NCI-H446 treated with DMSO at 0.1 percent for 48 hours (cell line): ENCODE results near the gene METAP1.
"Not testable (repeated sequence)": the region's sequence is repeated elsewhere in the genome, so short reads cannot be mapped to it uniquely, and the experiment has no call there.

Source experiments
- DNase-seq: peaks from one replicate; lab custom pipeline; 2025; lab: John Stamatoyannopoulos, UW

The METAP1 gene

GRCh38 chr4:98997166-98997565 lies 1.6 kb downstream of the METAP1 start:
- no peak for DNase-seq

- DNase-seq = no peak
These were observed 3.0 kb downstream of the METAP1 start for GRCh38 chr4:98998551-98998950.

- no peak for DNase-seq
These were observed 6.8 kb downstream of the METAP1 start for GRCh38 chr4:99002279-99002678.

- no peak for DNase-seq
These were observed 12.5 kb downstream of the METAP1 start for GRCh38 chr4:99008051-99008450.

- DNase-seq = no peak
These were observed 16.4 kb downstream of the METAP1 start for GRCh38 chr4:99011910-99012309.

- DNase-seq = no peak
These were observed 17.9 kb downstream of the METAP1 start for GRCh38 chr4:99013402-99013843.

GRCh38 chr4:99013884-99014523 lies 18.5 kb downstream of the METAP1 start:
- no peak for DNase-seq

- DNase-seq = no peak
These were observed 25.9 kb downstream of the METAP1 start for GRCh38 chr4:99021386-99021785.

- no peak for DNase-seq
These were observed 27.0 kb downstream of the METAP1 start for GRCh38 chr4:99022566-99022965.

- DNase-seq = not testable (repeated sequence)
These were observed 28.3 kb downstream of the METAP1 start for GRCh38 chr4:99023800-99024251.

GRCh38 chr4:99024481-99025275 lies 29.2 kb downstream of the METAP1 start:
- DNase-seq = no peak

GRCh38 chr4:99025506-99025905 lies 30.0 kb downstream of the METAP1 start:
- no peak for DNase-seq

- DNase-seq = no peak
These were observed 31.8 kb downstream of the METAP1 start for GRCh38 chr4:99027304-99027703.

GRCh38 chr4:99028187-99028586 lies 32.7 kb downstream of the METAP1 start:
- no peak for DNase-seq

- DNase-seq = no peak
These were observed 33.7 kb downstream of the METAP1 start for GRCh38 chr4:99029018-99029735.

- DNase-seq = no peak
These were observed 34.3 kb downstream of the METAP1 start for GRCh38 chr4:99029852-99030251.

GRCh38 chr4:99033956-99034355 lies 38.4 kb downstream of the METAP1 start:
- DNase-seq = no peak

- no peak for DNase-seq
These were observed 42.7 kb downstream of the METAP1 start for GRCh38 chr4:99038213-99038612.

- no peak for DNase-seq
These were observed 47.8 kb downstream of the METAP1 start for GRCh38 chr4:99043346-99043745.

- no peak for DNase-seq
These were observed 52.2 kb downstream of the METAP1 start for GRCh38 chr4:99047710-99048109.

GRCh38 chr4:99052902-99053301 lies 57.4 kb downstream of the METAP1 start:
- no peak for DNase-seq

- no peak for DNase-seq
These were observed 59.0 kb downstream of the METAP1 start for GRCh38 chr4:99054428-99054994.
